HCT116 (cell line): ENCODE measurements around the gene SPTBN1. TPM values are rescaled to one million over a fixed set of nuclear protein-coding genes. Genes with fewer than 3 reads are reported as not detected.

Source experiments
- ATAC-seq: fragments of 200-7000 bp; cut with Tn5 transposase; 2 replicates; pipeline ENCODE4 v1.9.1; 2020; ENCODE audit warnings: mild to moderate bottlenecking, moderate library complexity
- Bru-seq: library from RNA; stranded (reverse); fragments of 400-500 nt; gene quantifications from one replicate; lab custom pipeline; 2021; lab: Mats Ljungman, UMichigan
- BruChase-seq, 2 experiments: library from RNA; stranded (reverse); fragments of 400-500 nt; gene quantifications; one replicate each; lab custom pipeline; 2021; lab: Mats Ljungman, UMichigan
- BruUV-seq: library from RNA; stranded (reverse); fragments of 400-500 nt; replicated peaks from 2 replicates; lab custom pipeline; 2021; lab: Mats Ljungman, UMichigan
- CTCF ChIA-PET: fragments of 300-600 bp; sonication (Branson Sonifier 250); formaldehyde crosslinking; loops from one replicate; lab custom pipeline; 2021; ENCODE audit warnings: antibody characterized with exemption; lab: Charles Lee
- POLR2A ChIA-PET: fragments of 300-600, 350-600 bp; sonication (Branson Sonifier 250); formaldehyde crosslinking; loops from one replicate; lab custom pipeline; 2021; ENCODE audit warnings: antibody characterized with exemption; lab: Charles Lee
- RAD21 ChIA-PET, 2 experiments: fragments of 300-600 bp; sonication (Branson Sonifier 250); formaldehyde crosslinking; loops; one replicate each; lab custom pipeline; 2023; ENCODE audit warnings: low total read pairs in 2 of 2; ENCODE audit not compliant: uncharacterized antibody in 2 of 2, unreplicated experiment in 2 of 2, low non-redundant PET in 1 of 2; lab: Charles Lee
- DNase-seq: peaks from one replicate; pipeline ENCODE4 v3.0.0-alpha.2; 2010; ENCODE audit warnings: low read depth, low spot score
- H2AFZ ChIP-seq: fragments of 200-600 bp; shearing (Covaris generic), sonication (generic); 2 replicates; pipeline ENCODE4 v1.6.1; 2017; ENCODE audit warnings: low read depth, mixed run types, mixed read lengths, antibody characterized with exemption, low read length; ENCODE audit not compliant: poor library complexity, severe bottlenecking
- H3K27ac ChIP-seq: 2 replicates; pipeline ENCODE4 v1.5.1; 2012; ENCODE audit warnings: low read depth, low read length
- H3K27me3 ChIP-seq: fragments of 200-600 bp; sonication (generic); 2 replicates; pipeline ENCODE4 v1.6.1; 2016; ENCODE audit warnings: mixed run types, low read length, mixed read lengths; ENCODE audit not compliant: insufficient read depth
- H3K36me3 ChIP-seq, 2 experiments: fragments of 200-500 bp in 1 of 2; fragments of 200-600 bp in 1 of 2; sonication (Bioruptor generic) in 1 of 2; sonication (generic) in 1 of 2; 2 replicates each; pipeline versions ENCODE4 v1.5.1 to v1.6.1; 2014 to 2016; ENCODE audit warnings: low read length in 2 of 2, inconsistent platforms in 1 of 2, mixed read lengths in 1 of 2, mixed run types in 1 of 2; ENCODE audit not compliant: insufficient read depth in 2 of 2, control insufficient read depth in 1 of 2
- H3K4me1 ChIP-seq, 2 experiments: fragments of 200-600 bp in 1 of 2; sonication (generic) in 1 of 2; 2 replicates each; pipeline versions ENCODE4 v1.5.1 to v1.6.1; 2012 to 2017; ENCODE audit warnings: low read length in 2 of 2, inconsistent platforms in 1 of 2, mild to moderate bottlenecking in 1 of 2, mixed read lengths in 1 of 2, mixed run types in 1 of 2, moderate library complexity in 1 of 2; ENCODE audit not compliant: insufficient read depth in 2 of 2, control insufficient read depth in 1 of 2
- H3K4me2 ChIP-seq: fragments of 200-600 bp; sonication (generic); 2 replicates; pipeline ENCODE4 v1.6.1; 2017; ENCODE audit warnings: mixed run types, low read length, mixed read lengths
- H3K4me3 ChIP-seq, 2 experiments: fragments of 200-600 bp in 1 of 2; sonication (generic) in 1 of 2; replicated peaks in 1 of 2; 2 replicates each; pipeline ENCODE4 v1.5.1; 2011 to 2016; ENCODE audit warnings: low read length in 2 of 2, control low read depth in 1 of 2, low read depth in 1 of 2, mild to moderate bottlenecking in 1 of 2, mixed read lengths in 1 of 2, mixed run types in 1 of 2
- H3K79me2 ChIP-seq: fragments of 200-600 bp; sonication (generic); 2 replicates; pipeline ENCODE4 v1.6.1; 2017; ENCODE audit warnings: mild to moderate bottlenecking, mixed run types, low read length, moderate library complexity, mixed read lengths; ENCODE audit not compliant: insufficient read depth
- H3K9ac ChIP-seq: fragments of 200-600 bp; sonication (generic); 2 replicates; pipeline ENCODE4 v1.6.1; 2016; ENCODE audit warnings: low read length, mixed read lengths
- H3K9me2 ChIP-seq: fragments of 200-600 bp; sonication (generic), shearing (Covaris generic); 2 replicates; pipeline ENCODE4 v1.6.1; 2017; ENCODE audit warnings: mixed run types, mild to moderate bottlenecking, moderate library complexity; ENCODE audit not compliant: insufficient read depth
- H3K9me3 ChIP-seq, 2 experiments: fragments of 200-500 bp in 1 of 2; fragments of 200-600 bp in 1 of 2; sonication (Bioruptor generic) in 1 of 2; sonication (generic) in 1 of 2; 2 replicates each; pipeline ENCODE4 v1.6.1; 2014 to 2017; ENCODE audit warnings: low read length in 2 of 2, mixed read lengths in 2 of 2, inconsistent platforms in 1 of 2, low read depth in 1 of 2, mild to moderate bottlenecking in 1 of 2, mixed run types in 1 of 2, moderate library complexity in 1 of 2; ENCODE audit not compliant: control insufficient read depth in 1 of 2, insufficient read depth in 1 of 2
- H4K20me1 ChIP-seq: fragments of 200-600 bp; sonication (generic), shearing (Covaris generic); 2 replicates; pipeline ENCODE4 v1.6.1; 2017; ENCODE audit warnings: mixed run types, mild to moderate bottlenecking, moderate library complexity; ENCODE audit not compliant: insufficient read depth
- ATF3 ChIP-seq: IDR thresholded peaks from 2 replicates; pipeline ENCODE4 v1.6.1; 2012
- CBX3 ChIP-seq: IDR thresholded peaks from 2 replicates; pipeline ENCODE4 v1.6.1; 2012; ENCODE audit warnings: low read depth
- CTCF ChIP-seq, 3 experiments: fragments of 200-600 bp in 1 of 3; sonication (generic) in 1 of 3; IDR thresholded peaks in 2 of 3; conservative IDR thresholded peaks in 1 of 3; 2 replicates each; pipeline ENCODE4 v1.5.1; 2012 to 2017; ENCODE audit warnings: low read depth in 2 of 3, low read length in 2 of 3, antibody characterized with exemption in 1 of 3, borderline replicate concordance in 1 of 3, control low read depth in 1 of 3, mild to moderate bottlenecking in 1 of 3, mixed read lengths in 1 of 3, mixed run types in 1 of 3, moderate library complexity in 1 of 3; ENCODE audit not compliant: insufficient read depth in 1 of 3
- EGR1 ChIP-seq: IDR thresholded peaks from 2 replicates; pipeline ENCODE4 v1.6.1; 2012; ENCODE audit warnings: low read depth
- ELF1 ChIP-seq: IDR thresholded peaks from 2 replicates; pipeline ENCODE4 v1.6.1; 2012; ENCODE audit warnings: low read depth, borderline replicate concordance
- JUND ChIP-seq: IDR thresholded peaks from 2 replicates; pipeline ENCODE4 v1.6.1; 2012
- POLR2A ChIP-seq: IDR thresholded peaks from 2 replicates; pipeline ENCODE4 v1.7.0; 2011; ENCODE audit warnings: borderline replicate concordance; ENCODE audit not compliant: insufficient read depth, insufficient read length; ENCODE audit errors: extremely low read depth
- POLR2AphosphoS5 ChIP-seq: IDR thresholded peaks from 2 replicates; pipeline ENCODE4 v1.6.1; 2011; ENCODE audit warnings: mild to moderate bottlenecking, low read depth, low read length, moderate library complexity
- RAD21 ChIP-seq: IDR thresholded peaks from 2 replicates; pipeline ENCODE4 v1.6.1; 2012; ENCODE audit warnings: low read depth, mild to moderate bottlenecking
- REST ChIP-seq: IDR thresholded peaks from 2 replicates; pipeline ENCODE4 v1.6.1; 2012; ENCODE audit warnings: low read depth
- SIN3A ChIP-seq: IDR thresholded peaks from 2 replicates; pipeline ENCODE4 v1.6.1; 2012; ENCODE audit warnings: low read depth
- SP1 ChIP-seq: IDR thresholded peaks from 2 replicates; pipeline ENCODE4 v1.6.1; 2012; ENCODE audit warnings: low read depth
- TCF7L2 ChIP-seq: IDR thresholded peaks from 2 replicates; pipeline ENCODE4 v1.7.0; 2011; ENCODE audit warnings: borderline replicate concordance, inconsistent platforms; ENCODE audit not compliant: insufficient read depth, insufficient read length; ENCODE audit errors: extremely low read depth
- YY1 ChIP-seq: IDR thresholded peaks from 2 replicates; pipeline ENCODE4 v1.6.1; 2011; ENCODE audit warnings: low read length, low read depth, moderate library complexity, mild to moderate bottlenecking; ENCODE audit not compliant: insufficient replicate concordance; ENCODE audit errors: extremely low read depth
- ZBTB33 ChIP-seq: IDR thresholded peaks from 2 replicates; pipeline ENCODE4 v1.6.1; 2011; ENCODE audit warnings: mild to moderate bottlenecking, low read length, moderate library complexity; ENCODE audit not compliant: insufficient replicate concordance; ENCODE audit errors: extremely low read depth
- ZFX ChIP-seq: fragments of 450-650 bp; IDR thresholded peaks from 2 replicates; pipeline ENCODE4 v1.6.1; 2017
- ZNF274 ChIP-seq: fragments of 200-500 bp; sonication (Bioruptor generic); IDR thresholded peaks from 2 replicates; pipeline ENCODE4 v1.6.1; 2014; ENCODE audit warnings: mild to moderate bottlenecking, low read depth, low read length, inconsistent platforms
- intact Hi-C: fragments of 100-400 bp; cut with micrococcal nuclease; formaldehyde crosslinking; loops from 2 replicates; pipeline ENCODE4 v1.10.0; 2022
- long read RNA-seq: library from polyadenylated mRNA; unstranded; transcript quantifications from one replicate; pipeline ENCODE4 v2.0.0, GENCODE V29; 2021; ENCODE audit not compliant: unreplicated experiment
- polyA plus RNA-seq: library from polyadenylated mRNA; unstranded; fragments of >200 nt; gene quantifications from 2 replicates; pipeline ENCODE4 v1.2.1, GENCODE V29; 2012; ENCODE audit warnings: missing spikeins
- total RNA-seq: library from RNA; stranded (reverse); gene quantifications from one replicate; pipeline ENCODE4 v1.2.1, GENCODE V29; 2021; ENCODE audit not compliant: unreplicated experiment

SPTBN1 gene
- total RNA-seq = 84.4 TPM
- polyA plus RNA-seq = 36.1 and 41.4 TPM in 2 replicates
- percentile 77 among the genes with signal in this experiment for Bru-seq, nascent RNA
- percentile 85 among the genes with signal in this experiment for BruChase-seq, experiment 1, labeled RNA remaining after a 6-hour chase
- BruChase-seq, experiment 2, labeled RNA remaining after a 2-hour chase = percentile 72 among the genes with signal in this experiment
- long read RNA-seq, full-length matches to known transcripts = 8 of 72 reads
- long read RNA-seq, partial matches to known transcripts = 52 of 72 reads
- long read RNA-seq, other reads (novel, unspliced or antisense) = 12 of 72 reads

GRCh38 chr2:54455563-54456361 is at the start of gene SPTBN1:
Gene SPTBN1 (plus strand): TSS chr2:54456327. CDS start chr2:54526419, 70,092 bp downstream.
- Histone ChIP-seq H2AFZ (peak within 1 kb of the TSS; percentile 65), H3K27me3 (no peaks in the 10 kb centered on the region), H3K4me3 (peak within 1 kb of the TSS; percentile 67 to 78), H3K9ac (peak within 1 kb of the TSS; percentile 68), H3K27ac (peak within 1 kb of the TSS; percentile 65), H3K4me1 (peaks cover 5 to 25% of the 10 kb centered on the region in 2 experiments; a peak in 3 of 4 replicates), H3K79me2 (peaks cover 33% of the 10 kb centered on the region), H3K9me3 (no peaks in the 10 kb centered on the region), H4K20me1 (no peaks in the 10 kb centered on the region), H3K4me2 (peak within 1 kb of the TSS; percentile 97), H3K9me2 (no peaks in the 10 kb centered on the region), H3K36me3 (no peaks in the 10 kb centered on the region)
- ChIA-PET CTCF (no interaction called here), POLR2A (no interaction called here), RAD21 (no interaction called here)
- ATAC-seq (peak; percentile 75), DNase-seq (peak; percentile 61)
- no TSS peak for BruUV-seq
- intact Hi-C loops = no loop called here
- peak; percentile 12; the same call in 1 of the 2 replicates for TF ChIP-seq SIN3A
- no peak for TF ChIP-seq ATF3
- TF ChIP-seq ZNF274 = no peak
- TF ChIP-seq POLR2A = no peak
- no peak; a peak in 1 of 6 replicates for TF ChIP-seq CTCF (IDR thresholded peaks at IDR 0.05 in 2 of 3, conservative IDR thresholded peaks at IDR 0.05 in 1 of 3; ENCODE audit: borderline replicate concordance in 1 of 3, insufficient read depth in 1 of 3, low read depth in 2 of 3, low read length in 2 of 3)
- peak; percentile 83 for TF ChIP-seq POLR2AphosphoS5
- TF ChIP-seq ELF1 = no peak
- TF ChIP-seq TCF7L2 = no peak
- no peak for TF ChIP-seq ZBTB33
- TF ChIP-seq RAD21 = no peak
- TF ChIP-seq CBX3 = no peak
- TF ChIP-seq YY1 = no peak
- TF ChIP-seq SP1 = no peak
- 0 out of 2 replicates have a peak, but pooled peaks have one; percentile 9 for TF ChIP-seq EGR1
- no peak for TF ChIP-seq REST
- TF ChIP-seq ZFX = no peak
- TF ChIP-seq JUND = no peak
